ENCODE results near the gene ADGRV1. TPM values are rescaled to one million over a fixed set of nuclear protein-coding genes. Genes with fewer than 3 reads are reported as not detected.

Gene ADGRV1
- total and polyA plus RNA-seq, 2 donors (not counting 3 experiments of a cell fraction or from before 2014, with no cell fraction given) = 0.11 to 0.55 TPM

GRCh38 chr5:91211997-91212713 is 653.6 kb downstream of the ADGRV1 start:
- H3K9me1 ChIP-seq (replicated peaks; ENCODE audit: control insufficient read depth, extremely low read depth, insufficient read depth, low read length) = no peaks in the 10 kb centered on the region
- CTCF ChIA-PET = interaction anchor here (1.1 to 2.6 kb wide), 3 partner anchors 8 to 173 kb away, joined by 3 to 15 read pairs (median 3); no protein-coding TSS in a partner anchor

More at GRCh38 chr5:91211997-91212713, 653.6 kb downstream of the ADGRV1 start:
- Histone ChIP-seq H2AFZ (ENCODE audit: low read depth, low read length) (no peak overlapping the region), H4K20me1 (replicated peaks; ENCODE audit: control insufficient read depth, extremely low read depth, insufficient read depth, low read length) (no peaks in the 10 kb centered on the region), H3K4me3 (replicated peaks in 1 of 3; ENCODE audit: insufficient read depth in 1 of 3, low read depth in 1 of 3, low read length in 3 of 3) (no peak overlapping the region), H3K27ac (ENCODE audit: insufficient read depth, low read depth, low read length) (no peak overlapping the region), H3K36me3 (ENCODE audit: control insufficient read depth in 2 of 2, extremely low read depth in 1 of 2, insufficient read depth in 2 of 2, low read length in 2 of 2) (no peaks in the 10 kb centered on the region), H3K4me1 (ENCODE audit: control insufficient read depth, extremely low read depth, insufficient read depth, low read length) (peaks cover 2% of the 10 kb centered on the region), H3K9me3 (replicated peaks; ENCODE audit: control insufficient read depth, insufficient read depth, low read length) (no peaks in the 10 kb centered on the region), H3K79me2 (ENCODE audit: control insufficient read depth, insufficient read depth, low read length) (no peaks in the 10 kb centered on the region), H3K27me3 (ENCODE audit: control insufficient read depth in 2 of 2, insufficient read depth in 2 of 2, low read length in 2 of 2) (no peaks in the 10 kb centered on the region), H3K9ac (replicated peaks; ENCODE audit: extremely low read depth, insufficient read depth, low read length) (no peak overlapping the region), H3K4me2 (ENCODE audit: insufficient read depth, low read length) (no peak overlapping the region)
- intact Hi-C loops (cut with micrococcal nuclease) = no loop called here
- DNase-seq (ENCODE audit: low read depth, low spot score) (no peak), FAIRE-seq (no peak)
- no TSS peak for BruUV-seq (replicated peaks)
- TF ChIP-seq POLR2AphosphoS5 (IDR thresholded peaks at IDR 0.05; ENCODE audit: insufficient read depth, low read depth, low read length) (no peak), MYC (IDR thresholded peaks at IDR 0.05; ENCODE audit: low read depth, low read length) (no peak), EZH2 (IDR thresholded peaks at IDR 0.05; ENCODE audit: borderline replicate concordance, low read depth, low read length, severe bottlenecking) (no peak), JUN (IDR thresholded peaks at IDR 0.05; ENCODE audit: borderline replicate concordance, insufficient read depth, insufficient read length, low read depth) (no peak), POLR2A (IDR thresholded peaks at IDR 0.05; ENCODE audit: low read depth, low read length) (no peak), GATA2 (IDR thresholded peaks at IDR 0.05; ENCODE audit: insufficient read depth, insufficient read length, low read depth, low read length) (no peak), FOS (IDR thresholded peaks at IDR 0.05; ENCODE audit: borderline replicate concordance, insufficient read depth, low read length) (no peak)
- TF ChIP-seq, protein P1, sequence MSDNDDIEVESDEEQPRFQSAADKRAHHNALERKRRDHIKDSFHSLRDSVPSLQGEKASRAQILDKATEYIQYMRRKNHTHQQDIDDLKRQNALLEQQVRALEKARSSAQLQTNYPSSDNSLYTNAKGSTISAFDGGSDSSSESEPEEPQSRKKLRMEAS (IDR thresholded peaks at IDR 0.05; ENCODE audit: insufficient read depth, insufficient read length) = no peak
- TF ChIP-seq, protein P2, sequence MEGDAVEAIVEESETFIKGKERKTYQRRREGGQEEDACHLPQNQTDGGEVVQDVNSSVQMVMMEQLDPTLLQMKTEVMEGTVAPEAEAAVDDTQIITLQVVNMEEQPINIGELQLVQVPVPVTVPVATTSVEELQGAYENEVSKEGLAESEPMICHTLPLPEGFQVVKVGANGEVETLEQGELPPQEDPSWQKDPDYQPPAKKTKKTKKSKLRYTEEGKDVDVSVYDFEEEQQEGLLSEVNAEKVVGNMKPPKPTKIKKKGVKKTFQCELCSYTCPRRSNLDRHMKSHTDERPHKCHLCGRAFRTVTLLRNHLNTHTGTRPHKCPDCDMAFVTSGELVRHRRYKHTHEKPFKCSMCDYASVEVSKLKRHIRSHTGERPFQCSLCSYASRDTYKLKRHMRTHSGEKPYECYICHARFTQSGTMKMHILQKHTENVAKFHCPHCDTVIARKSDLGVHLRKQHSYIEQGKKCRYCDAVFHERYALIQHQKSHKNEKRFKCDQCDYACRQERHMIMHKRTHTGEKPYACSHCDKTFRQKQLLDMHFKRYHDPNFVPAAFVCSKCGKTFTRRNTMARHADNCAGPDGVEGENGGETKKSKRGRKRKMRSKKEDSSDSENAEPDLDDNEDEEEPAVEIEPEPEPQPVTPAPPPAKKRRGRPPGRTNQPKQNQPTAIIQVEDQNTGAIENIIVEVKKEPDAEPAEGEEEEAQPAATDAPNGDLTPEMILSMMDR (IDR thresholded peaks at IDR 0.05; ENCODE audit: extremely low read depth in 1 of 2, insufficient read depth in 1 of 2, low read depth in 1 of 2, low read length in 2 of 2) = no peak
- dilution Hi-C loops (cut with MboI; ENCODE audit: extremely low pct_ligation_motif_present, low sequenced_read_pairs) = no loop called here
- POLR2A ChIA-PET = no interaction called here
